Effector memory CD4-positive, alpha-beta T cell (primary cell): ENCODE data around the gene MGRN1.
"Not testable (repeated sequence)": the region's sequence is repeated elsewhere in the genome, so short reads cannot be mapped to it uniquely, and the experiment has no call there.

Experiments used
- DNase-seq, 3 donors: peaks; one replicate each; pipeline ENCODE4 v3.0.0-alpha.2; 2020
- H3K27ac ChIP-seq: 2 replicates; pipeline ENCODE4 v1.7.0; 2013; ENCODE audit warnings: mild to moderate bottlenecking, low read length, moderate library complexity; ENCODE audit not compliant: insufficient read depth, poor library complexity, severe bottlenecking
- H3K27me3 ChIP-seq: replicated peaks from 2 replicates; pipeline ENCODE4 v1.7.0; 2013; ENCODE audit warnings: mild to moderate bottlenecking, low read length; ENCODE audit not compliant: insufficient read depth, control insufficient read depth, poor library complexity, severe bottlenecking
- H3K36me3 ChIP-seq: 2 replicates; pipeline ENCODE4 v1.7.0; 2013; ENCODE audit warnings: mild to moderate bottlenecking, low read length, moderate library complexity; ENCODE audit not compliant: control insufficient read depth, insufficient read depth
- H3K4me1 ChIP-seq: 2 replicates; pipeline ENCODE4 v1.7.0; 2013; ENCODE audit warnings: low read length, mild to moderate bottlenecking; ENCODE audit not compliant: control insufficient read depth, insufficient read depth, poor library complexity, severe bottlenecking
- H3K4me3 ChIP-seq: 2 replicates; pipeline ENCODE4 v1.7.0; 2013; ENCODE audit warnings: low read length, low read depth, mild to moderate bottlenecking; ENCODE audit not compliant: insufficient read depth, poor library complexity, severe bottlenecking
- H3K9me3 ChIP-seq: 2 replicates; pipeline ENCODE4 v1.7.0; 2013; ENCODE audit warnings: mild to moderate bottlenecking, low read length, moderate library complexity; ENCODE audit not compliant: control insufficient read depth

Gene MGRN1

GRCh38 chr16:4734063-4734729 lies 109.6 kb downstream of the MGRN1 start, which contains the start of the genes ANKS3 and DNAAF8:
Gene ANKS3 (minus strand): TSS chr16:4734271. CDS start chr16:4730149, 4,122 bp downstream.
Gene DNAAF8 (plus strand): TSS chr16:4734537. CDS start chr16:4736515, 1,978 bp downstream.
- peak within 1 kb of the TSS; percentile 78 for H3K27ac ChIP-seq
- DNase-seq, result peak; percentile 67 to 76 (median 70)
- H3K4me1 ChIP-seq, result peaks cover 14% of the 10 kb centered on the region
- no peaks in the 10 kb centered on the region for H3K27me3 ChIP-seq
- H3K9me3 ChIP-seq, result no peaks in the 10 kb centered on the region
- H3K36me3 ChIP-seq, result peaks cover 9% of the 10 kb centered on the region
- H3K4me3 ChIP-seq, result peak within 1 kb of the TSS; percentile 86

- DNase-seq, result peak; percentile 90 to 92 (median 92)
- Histone ChIP-seq H3K36me3 (peaks cover 5% of the 10 kb centered on the region), H3K9me3 (no peaks in the 10 kb centered on the region), H3K27ac (peak overlapping the region; percentile 78), H3K27me3 (no peaks in the 10 kb centered on the region), H3K4me3 (peak overlapping the region; percentile 86), H3K4me1 (peaks cover 14% of the 10 kb centered on the region)
Measured at GRCh38 chr16:4734730-4735535, 110.3 kb downstream of the MGRN1 start.

GRCh38 chr16:4736546-4736945 lies 111.9 kb downstream of the MGRN1 start:
- no peaks in the 10 kb centered on the region for H3K36me3 ChIP-seq
- no peaks in the 10 kb centered on the region for H3K27me3 ChIP-seq
- H3K27ac ChIP-seq, result no peak overlapping the region
- H3K4me1 ChIP-seq, result peaks cover 14% of the 10 kb centered on the region
- DNase-seq, result no peak
- no peaks in the 10 kb centered on the region for H3K9me3 ChIP-seq
- H3K4me3 ChIP-seq, result no peak overlapping the region

GRCh38 chr16:4737545-4737944 lies 112.9 kb downstream of the MGRN1 start:
- Histone ChIP-seq H3K27me3 (no peaks in the 10 kb centered on the region), H3K4me3 (no peak overlapping the region), H3K36me3 (no peaks in the 10 kb centered on the region), H3K4me1 (peaks cover 14% of the 10 kb centered on the region), H3K9me3 (no peaks in the 10 kb centered on the region), H3K27ac (no peak overlapping the region)
- no peak for DNase-seq

GRCh38 chr16:4738370-4738769 lies 113.7 kb downstream of the MGRN1 start:
- not testable (repeated sequence) for H3K4me3 ChIP-seq, H3K9me3 ChIP-seq, H3K27me3 ChIP-seq, DNase-seq, H3K27ac ChIP-seq, H3K36me3 ChIP-seq
- H3K4me1 ChIP-seq, result peaks cover 14% of the 10 kb centered on the region
